ENCODE results near the gene MROH2A. TPM values are rescaled to one million over a fixed set of nuclear protein-coding genes. Genes with fewer than 3 reads are reported as not detected.

Gene MROH2A
- total and polyA plus RNA-seq, 8 donors = 1.1 to 4.0 (median 1.4) TPM; not detected in 5

- Histone ChIP-seq H3K27ac (no peak overlapping the region), H3K27me3 (peaks cover 0 to 7% (median 4%) of the 10 kb centered on the region in 3 donors), H3K4me3 (no peak overlapping the region), H3K4me1 (peaks cover 8 to 28% (median 16%) of the 10 kb centered on the region in 4 donors), H3K36me3 (no peaks in the 10 kb centered on the region), H3K9me3 (no peaks in the 10 kb centered on the region)
- peak; percentile 60 to 72 for DNase-seq
- TF ChIP-seq EP300 (IDR thresholded peaks at IDR 0.05) (no peak), POLR2A (IDR thresholded peaks at IDR 0.05) (no peak), CTCF (IDR thresholded peaks at IDR 0.05) (peak in 5 of 7 experiments; percentile 25 to 71 (median 31)), POLR2AphosphoS5 (IDR thresholded peaks at IDR 0.05) (no peak)
- intact Hi-C loops (cut with DNase I; ENCODE audit: low total_unique reads) = no loop called here
- 23 to 34% (median 29%) methylated on average over 9 of the region's 9 CpGs for WGBS, 5 donors
Measured at GRCh38 chr2:233857511-233858141, 79.5 kb downstream of the MROH2A start.

- Histone ChIP-seq H3K9me3 (no peaks in the 10 kb centered on the region), H3K4me3 (no peak overlapping the region), H3K36me3 (no peaks in the 10 kb centered on the region), H3K27ac (no peak overlapping the region), H3K4me1 (peaks cover 8 to 21% (median 12%) of the 10 kb centered on the region in 4 donors), H3K27me3 (peaks cover 0 to 7% (median 4%) of the 10 kb centered on the region in 3 donors)
- intact Hi-C loops (cut with DNase I; ENCODE audit: low total_unique reads) = no loop called here
- DNase-seq = no peak
- no peak for TF ChIP-seq POLR2AphosphoS5 (IDR thresholded peaks at IDR 0.05)
- TF ChIP-seq CTCF (IDR thresholded peaks at IDR 0.05) = no peak
- 83 to 95% (median 91%) methylated on average over 4 of the region's 4 CpGs for WGBS, 5 donors
Measured at GRCh38 chr2:233858331-233858730, 80.2 kb downstream of the MROH2A start.

- no peak for DNase-seq
- H3K27me3 ChIP-seq = no peaks in the 10 kb centered on the region
- WGBS, 5 donors = 67 to 85% (median 74%) methylated on average over 4 of the region's 4 CpGs
Measured at GRCh38 chr2:233862261-233862768, 84.2 kb downstream of the MROH2A start.

GRCh38 chr2:233865838-233866237, 87.7 kb downstream of the MROH2A start:
- intact Hi-C loops (cut with DNase I; ENCODE audit: low total_unique reads) = no loop called here
- TF ChIP-seq POLR2AphosphoS5 (IDR thresholded peaks at IDR 0.05) (no peak), CTCF (IDR thresholded peaks at IDR 0.05) (no peak), POLR2A (IDR thresholded peaks at IDR 0.05) (no peak), EP300 (IDR thresholded peaks at IDR 0.05) (no peak)
- WGBS, 5 donors = 88 to 94% (median 92%) methylated on average over 3 of the region's 3 CpGs
- Histone ChIP-seq H3K36me3 (no peaks in the 10 kb centered on the region), H3K4me1 (peaks cover 0 to 8% (median 0%) of the 10 kb centered on the region in 4 donors), H3K27me3 (peaks cover 0 to 5% (median 0%) of the 10 kb centered on the region in 3 donors), H3K9me3 (peaks cover 0 to 15% (median 11%) of the 10 kb centered on the region in 4 donors), H3K27ac (no peak overlapping the region), H3K4me3 (no peak overlapping the region)
- DNase-seq = no peak

More at GRCh38 chr2:233862261-233862768, 84.2 kb downstream of the MROH2A start:
- TF ChIP-seq CTCF (IDR thresholded peaks at IDR 0.05) (no peak), POLR2A (IDR thresholded peaks at IDR 0.05) (no peak), POLR2AphosphoS5 (IDR thresholded peaks at IDR 0.05) (no peak), EP300 (IDR thresholded peaks at IDR 0.05) (no peak)
- H3K9me3 ChIP-seq = peaks cover 0 to 7% (median 0%) of the 10 kb centered on the region in 4 donors
- H3K27ac ChIP-seq = no peak overlapping the region
- no peak overlapping the region for H3K4me3 ChIP-seq
- intact Hi-C loops (cut with DNase I; ENCODE audit: low total_unique reads) = no loop called here
- H3K4me1 ChIP-seq = peaks cover 0 to 4% (median under 1%) of the 10 kb centered on the region in 4 donors
- no peaks in the 10 kb centered on the region for H3K36me3 ChIP-seq

All from stomach (tissue), 9 donors.